Activated CD8-positive, alpha-beta memory T cell treated with anti-CD3 and anti-CD28 coated beads, Interleukin-2, amount 50 U/mL, for 1 hour (primary cell): ENCODE measurements around the gene SPAG7.

ENCODE experiments used
- DNase-seq: peaks from one replicate; pipeline ENCODE4 v3.0.0-alpha.2; 2020; ENCODE audit errors: extremely low read depth

SPAG7 gene

DNA sequence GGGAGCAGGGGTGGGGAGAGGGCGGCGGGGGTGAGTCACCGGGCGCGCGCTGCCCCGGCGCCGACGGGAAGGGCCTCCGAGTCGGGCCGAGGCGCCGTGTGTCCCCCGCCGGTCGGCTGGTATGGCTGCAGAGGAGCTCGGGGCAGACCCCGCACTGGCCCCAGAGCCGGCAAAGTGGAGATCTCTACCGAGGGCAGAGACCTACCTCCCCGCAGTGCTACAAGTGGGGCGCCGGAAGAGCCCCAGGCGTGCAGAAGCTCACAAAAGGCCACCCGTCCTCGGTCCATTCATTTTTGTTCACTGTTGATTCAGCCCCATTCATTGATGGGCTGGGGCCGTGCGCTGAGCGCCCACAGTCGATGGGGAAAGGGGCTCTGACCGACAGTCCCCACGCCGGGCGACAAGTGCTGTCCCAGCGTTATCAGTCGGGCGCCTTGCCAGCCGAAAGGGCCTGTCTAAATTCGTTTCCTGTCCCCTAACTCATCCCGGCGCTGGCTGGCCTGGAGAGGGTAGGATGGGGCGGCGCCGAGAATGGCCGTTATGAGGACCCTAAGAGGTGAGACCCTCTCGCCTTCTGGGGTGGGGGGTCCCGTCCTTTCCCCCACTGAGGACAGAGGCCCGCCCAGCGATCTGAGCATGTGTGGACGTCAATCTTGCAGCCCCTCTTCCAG is 17.4 kb downstream of the SPAG7 start:
- no peak for DNase-seq

- DNase-seq: peak; percentile 70
Measured at GRCh38 chr17:4949321-4950074, 18.1 kb downstream of the SPAG7 start.

- no peak for DNase-seq
Measured at GRCh38 chr17:4948931-4949320, 18.7 kb downstream of the SPAG7 start.

DNA sequence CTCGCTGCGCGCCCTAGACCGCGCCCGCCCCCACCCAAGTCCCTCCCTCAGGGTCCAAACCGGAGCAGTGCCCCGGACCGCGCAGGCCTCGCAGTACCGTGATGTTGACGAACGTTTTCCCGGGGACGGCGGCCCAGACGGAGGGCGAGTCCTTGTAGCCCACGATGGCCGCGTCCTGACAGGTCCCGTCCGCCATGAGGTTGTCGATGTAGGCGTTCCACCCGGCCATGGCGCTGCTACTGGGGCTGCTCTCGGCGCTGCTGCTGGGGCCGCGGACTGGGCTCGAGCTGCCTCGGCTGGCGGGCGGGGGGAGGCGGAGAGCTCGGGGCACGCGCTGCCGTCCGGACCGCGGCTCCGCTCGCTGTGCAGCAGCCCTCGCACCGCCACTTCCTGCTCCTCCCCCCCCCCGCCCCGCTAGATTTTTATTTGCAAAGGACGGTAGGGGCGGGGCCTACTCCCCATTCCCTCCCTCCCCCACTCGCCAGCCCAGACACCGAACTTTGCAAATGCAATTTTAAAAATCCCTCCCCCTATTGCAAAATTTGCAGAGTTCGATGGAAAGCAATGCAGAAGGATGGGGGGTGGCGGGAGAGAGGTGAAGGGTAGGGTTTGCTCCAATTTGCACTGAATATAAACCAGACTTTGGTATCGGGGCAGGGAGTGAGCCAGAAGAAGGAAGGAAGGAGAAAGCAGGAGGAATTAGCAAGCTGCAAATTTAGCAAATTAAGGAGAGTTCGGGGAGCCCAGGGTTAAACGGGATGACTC is 19.3 kb downstream of the SPAG7 start, which contains the start of gene PFN1:
PFN1 (minus strand) TSS at position 365 of the 765 bp plus-strand sequence; CDS start at position 229, 136 bp downstream.
- DNase-seq: peak; percentile 69

DNA sequence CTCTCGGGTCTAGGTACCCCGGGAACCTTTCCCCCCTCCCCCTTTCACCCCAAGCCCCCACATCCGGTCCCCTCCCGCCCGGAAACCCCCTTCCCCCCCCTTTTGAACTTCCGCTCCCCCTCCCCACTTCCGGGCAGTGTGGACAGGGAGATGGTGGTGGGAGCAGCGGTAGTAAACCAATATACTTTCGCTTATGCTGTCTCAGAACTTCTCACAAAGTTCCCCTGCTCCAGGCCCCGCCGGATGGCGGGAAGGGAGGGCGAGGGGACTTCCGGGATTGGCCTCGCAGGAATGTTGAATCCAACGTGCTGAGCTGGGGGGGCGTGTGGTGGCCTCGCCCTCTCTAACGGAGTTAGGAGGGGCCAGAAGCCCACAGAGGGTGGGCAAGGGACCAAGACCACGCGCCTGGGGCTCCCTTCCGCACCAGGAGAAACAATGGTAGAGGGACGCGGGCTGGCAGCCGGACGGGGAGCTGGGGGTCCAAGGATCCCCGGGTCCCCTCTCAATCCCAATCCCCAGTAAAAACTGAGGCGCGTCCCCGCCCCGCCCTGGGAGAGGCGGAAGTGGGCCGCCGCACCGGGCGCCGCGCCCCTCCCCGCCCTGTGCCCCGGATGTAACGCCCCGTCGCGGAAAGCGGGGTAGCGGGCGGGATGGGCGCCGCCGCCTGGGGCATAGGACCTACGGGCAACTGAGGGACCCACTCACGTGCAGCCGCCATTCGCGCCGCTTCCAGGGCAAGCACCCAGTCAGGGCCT is 20.0 kb downstream of the SPAG7 start:
- DNase-seq: no peak

DNA sequence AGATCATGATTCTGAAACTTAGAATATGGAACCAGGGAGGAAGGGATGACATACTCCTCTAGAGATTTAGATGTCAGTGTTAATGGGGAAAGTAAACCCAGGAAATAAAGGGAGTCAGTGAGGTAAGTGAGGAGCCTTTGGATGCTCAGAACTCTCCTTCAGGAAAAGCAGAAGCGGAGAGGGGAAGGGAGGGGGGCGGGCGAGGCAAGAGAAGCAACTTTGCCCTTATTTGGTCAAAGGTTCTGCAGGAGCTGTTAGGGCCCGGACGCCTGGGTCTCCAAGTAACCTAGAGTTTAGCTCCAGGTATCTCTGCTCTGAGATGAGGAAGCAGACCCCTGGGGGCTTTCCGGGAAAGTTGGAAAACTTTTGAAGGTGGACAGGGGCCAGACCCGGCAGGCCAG is 20.6 kb downstream of the SPAG7 start:
- DNase-seq: no peak

DNA sequence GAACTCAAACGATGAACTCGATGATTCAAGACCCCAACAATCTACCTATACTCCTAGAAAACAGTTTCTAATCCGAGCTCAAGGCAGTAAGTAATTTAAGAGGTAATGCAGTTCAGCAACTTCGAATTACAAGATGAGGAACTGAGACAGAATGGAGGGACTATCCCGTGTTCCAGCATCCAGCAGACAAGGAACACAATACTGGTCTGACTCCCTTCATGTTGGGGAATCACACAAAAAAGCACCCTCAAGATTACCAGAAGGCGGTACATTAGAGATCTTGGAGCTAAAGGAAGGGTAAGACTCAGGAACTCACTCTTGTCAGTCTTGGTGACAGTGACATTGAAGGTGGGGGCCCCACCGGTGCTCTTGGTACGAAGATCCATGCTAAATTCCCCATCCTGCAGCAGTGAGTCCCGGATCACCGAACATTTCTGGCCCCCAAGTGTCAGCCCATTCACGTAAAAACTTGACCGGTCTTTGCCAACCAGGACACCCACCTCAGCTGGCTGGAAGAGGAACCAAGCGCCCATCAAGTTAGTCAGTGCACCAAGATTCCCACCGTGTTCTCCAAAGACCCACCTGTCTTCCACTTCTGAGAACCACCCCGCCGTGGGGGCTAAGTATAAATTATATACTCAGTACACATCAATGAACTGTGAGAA is 21.2 kb downstream of the SPAG7 start:
- DNase-seq: no peak

- no peak for DNase-seq
Measured at GRCh38 chr17:4945944-4946280, 21.7 kb downstream of the SPAG7 start.

- DNase-seq: no peak
Measured at GRCh38 chr17:4945176-4945943, 22.3 kb downstream of the SPAG7 start.

GRCh38 chr17:4944554-4945175 is 23.0 kb downstream of the SPAG7 start:
- no peak for DNase-seq

- DNase-seq: no peak
Measured at GRCh38 chr17:4944163-4944553, 23.5 kb downstream of the SPAG7 start.

DNA sequence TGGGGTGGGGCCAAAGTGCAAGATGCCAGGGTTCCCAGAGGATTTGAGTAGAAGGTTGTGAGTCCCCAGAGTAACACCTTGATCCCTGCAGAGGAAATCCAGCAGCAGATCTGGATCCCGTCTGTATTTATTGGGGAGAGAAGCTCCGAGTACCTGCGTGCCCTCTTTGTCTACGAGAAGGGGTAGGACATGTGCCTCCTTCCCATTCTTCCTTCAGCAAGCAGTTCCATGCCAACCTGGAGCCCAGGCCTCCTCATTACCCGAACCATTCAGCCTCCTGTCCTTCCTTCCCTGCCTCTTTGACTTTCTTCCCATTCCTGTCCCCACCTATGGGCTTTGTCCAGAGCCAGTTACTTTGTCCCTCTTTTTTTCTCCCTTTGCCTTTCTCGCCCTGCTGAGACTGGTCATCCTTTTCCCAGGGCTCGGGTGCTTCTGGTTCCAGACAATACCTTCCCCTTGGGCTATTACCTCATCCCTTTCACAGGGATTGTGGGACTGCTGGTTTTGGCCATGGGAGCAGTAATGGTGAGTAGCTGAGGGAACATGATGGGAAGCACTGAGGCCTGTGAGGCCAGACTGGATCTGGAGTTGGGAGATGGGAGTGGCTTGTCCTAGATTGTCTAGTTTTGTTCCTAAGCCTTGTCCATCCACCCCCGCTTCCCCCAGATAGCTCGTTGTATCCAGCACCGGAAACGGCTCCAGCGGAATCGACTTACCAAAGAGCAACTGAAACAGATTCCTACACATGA is 24.7 kb downstream of the SPAG7 start:
- DNase-seq: no peak

- no peak for DNase-seq
Measured at GRCh38 chr17:4941319-4941610, 26.4 kb downstream of the SPAG7 start.

DNA sequence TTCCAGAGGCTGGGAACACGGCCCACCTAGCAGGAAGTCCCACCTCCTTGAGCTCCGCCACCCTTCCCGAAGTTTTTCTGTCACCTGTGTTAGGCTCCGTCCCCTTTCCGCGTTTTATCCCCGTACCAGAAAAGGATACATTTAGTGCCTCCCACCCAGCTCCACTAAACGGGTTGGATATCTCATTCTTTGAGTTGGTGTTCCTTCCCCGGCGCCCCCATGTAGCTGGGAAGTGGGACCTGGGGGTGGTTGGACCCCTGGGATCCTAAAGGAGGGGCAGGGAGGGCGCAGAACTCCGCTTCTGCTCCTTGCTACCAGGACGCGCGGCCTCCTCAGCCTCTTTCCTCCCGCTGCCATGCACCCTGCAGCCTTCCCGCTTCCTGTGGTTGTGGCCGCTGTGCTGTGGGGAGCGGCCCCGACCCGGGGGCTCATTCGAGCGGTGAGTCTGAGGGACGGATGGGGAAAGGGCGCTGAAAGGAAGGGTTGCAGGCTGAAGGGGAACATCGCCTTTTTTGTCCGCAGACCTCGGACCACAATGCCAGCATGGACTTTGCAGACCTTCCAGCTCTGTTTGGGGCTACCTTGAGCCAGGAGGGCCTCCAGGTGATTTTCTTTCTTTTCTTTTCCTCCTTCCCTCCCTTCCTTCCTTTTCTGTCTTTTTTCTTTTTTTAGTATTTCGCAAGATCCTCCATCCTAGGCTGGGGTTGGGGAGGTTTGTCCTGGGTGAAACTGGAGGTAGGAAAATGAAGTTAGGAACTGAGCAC is 26.9 kb downstream of the SPAG7 start:
- no peak for DNase-seq

DNA sequence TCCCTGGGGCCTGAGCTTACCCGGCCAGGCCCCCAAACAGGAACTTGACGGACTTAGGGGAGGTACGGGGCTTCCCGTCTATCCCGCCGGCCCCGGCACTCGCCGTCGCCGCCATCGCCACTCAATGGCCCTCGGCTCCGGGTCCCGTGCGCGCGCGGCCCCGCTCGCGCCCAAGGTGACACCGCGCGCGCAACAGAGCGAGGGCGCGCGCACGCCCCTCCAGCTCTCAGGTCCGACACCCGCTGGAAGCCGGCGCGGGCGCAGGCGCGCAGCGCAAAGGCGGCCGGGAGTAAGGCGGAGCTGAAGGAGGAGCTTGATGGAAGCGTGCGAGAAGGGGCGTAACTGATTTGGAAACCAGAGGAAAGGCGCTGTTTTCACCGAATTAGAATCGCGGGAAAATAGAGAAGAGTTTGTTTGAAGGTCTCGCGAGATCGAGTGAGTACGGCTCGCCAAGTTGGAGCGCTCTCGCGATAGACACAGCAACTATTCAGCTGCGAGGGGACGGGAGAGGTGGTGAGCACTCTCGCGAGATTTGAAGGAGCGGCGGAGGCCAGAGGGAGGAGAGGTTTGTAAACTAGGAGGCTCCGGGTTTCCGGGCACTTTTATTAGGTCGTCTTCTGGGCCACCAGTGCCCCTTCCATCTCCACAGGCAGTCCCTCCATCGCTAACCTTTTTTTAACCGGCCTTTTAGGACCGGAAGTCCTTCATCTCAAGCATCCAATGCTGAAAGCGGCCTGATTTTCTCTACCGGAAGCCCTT is 27.6 kb downstream of the SPAG7 start, which contains the start of the genes RNF167 and SLC25A11:
RNF167 (plus strand) TSS at position 473 of the 759 bp plus-strand sequence. CDS start 642 bp downstream, outside the sequence.
SLC25A11 (minus strand) TSS at position 251 of the 759 bp plus-strand sequence; CDS start at position 115, 136 bp downstream.
- peak; percentile 95 for DNase-seq

- no peak for DNase-seq
Measured at GRCh38 chr17:4939546-4939795, 28.1 kb downstream of the SPAG7 start.

DNA sequence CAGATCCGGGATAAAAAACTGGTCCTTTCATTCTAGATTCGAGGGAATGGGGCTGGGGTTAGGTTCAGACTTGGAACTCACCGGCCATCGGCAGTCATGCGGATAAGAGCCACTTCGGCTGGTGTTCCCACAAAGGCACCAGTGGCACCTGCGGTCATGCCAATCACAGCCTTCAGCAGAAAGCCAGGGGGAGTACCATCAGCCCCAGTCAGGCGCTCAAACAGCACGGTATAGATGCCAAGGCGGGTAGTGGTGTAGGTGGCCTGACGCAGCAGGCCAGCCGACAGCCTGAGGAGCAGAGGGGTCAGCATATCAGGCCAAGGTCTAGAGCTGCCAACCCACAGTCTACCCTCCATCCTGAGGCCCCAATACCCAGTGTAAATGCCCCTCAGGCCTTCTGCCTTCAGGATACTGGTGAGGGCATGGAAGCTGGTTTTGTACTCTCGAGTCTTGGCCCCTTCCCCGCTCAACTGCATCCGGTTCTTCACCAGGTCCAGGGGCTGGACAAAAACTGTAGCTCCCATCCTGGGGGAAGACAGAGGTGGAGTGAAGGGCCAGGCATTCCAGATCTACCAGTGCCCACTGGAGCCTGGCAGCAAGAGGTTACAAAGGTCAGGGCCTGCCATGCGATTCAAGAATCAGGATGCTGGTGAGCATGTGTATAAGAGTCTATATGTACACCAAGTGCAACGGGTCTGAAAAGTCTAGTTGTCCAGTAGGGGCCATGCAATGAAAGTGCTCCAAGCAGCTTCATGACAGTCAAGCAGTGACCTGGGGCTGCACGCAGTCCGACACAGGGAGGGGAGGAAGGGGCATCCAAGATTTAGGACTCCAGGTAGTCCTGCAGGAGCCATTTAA is 28.7 kb downstream of the SPAG7 start:
- no peak for DNase-seq
